Stimulated activated effector memory CD8-positive, alpha-beta T cell treated with anti-CD3 and anti-CD28 coated beads, Interleukin-12 subunit alpha, Interleukin-12 subunit beta, amount 100 ng/mL, for 72 hours (primary cell): ENCODE results near the gene NRCAM.

ENCODE experiments used
- ATAC-seq: fragments of 150-1000 bp; cut with Tn5 transposase; 2 replicates; pipeline ENCODE4 v1.10.0; 2021
- DNase-seq, 2 donors: peaks; one replicate each; pipeline ENCODE4 v3.0.0; 2021 to 2022; ENCODE audit warnings: low spot score in 2 of 2
- H3K27ac Mint-ChIP-seq: one replicate; pipeline ENCODE4 v1.8.0; 2022; ENCODE audit warnings: mild to moderate bottlenecking, mixed read lengths
- H3K36me3 Mint-ChIP-seq: one replicate; pipeline ENCODE4 v1.8.0; 2022; ENCODE audit warnings: mild to moderate bottlenecking, mixed read lengths
- H3K4me1 Mint-ChIP-seq: one replicate; pipeline ENCODE4 v1.8.0; 2022; ENCODE audit warnings: mixed read lengths
- H3K4me3 Mint-ChIP-seq: one replicate; pipeline ENCODE4 v1.8.0; 2022; ENCODE audit warnings: mild to moderate bottlenecking, mixed read lengths
- H3K9me3 Mint-ChIP-seq: one replicate; pipeline ENCODE4 v1.8.0; 2022; ENCODE audit warnings: mixed read lengths

Gene NRCAM

DNA sequence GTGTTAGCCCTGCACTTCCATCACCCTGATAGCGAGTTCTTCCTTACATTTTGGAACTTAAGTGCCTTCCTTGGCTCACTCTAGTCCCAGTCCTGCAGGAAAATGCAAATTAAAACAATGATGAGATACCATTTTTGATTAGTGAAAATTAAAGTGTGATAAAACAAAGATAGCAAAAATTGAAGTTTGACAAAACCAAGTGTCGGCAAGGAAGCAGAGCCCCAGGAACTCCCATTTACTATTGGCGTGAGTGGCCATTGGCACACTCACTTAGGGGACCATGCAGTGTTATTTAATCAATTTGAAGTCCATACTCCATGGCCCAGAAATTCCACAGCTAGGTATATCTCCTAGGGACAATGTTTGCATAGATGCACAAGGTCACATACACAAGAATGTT lies 354.5 kb downstream of the NRCAM start:
- Mint-ChIP-seq H3K9me3 (no peaks in the 10 kb centered on the region), H3K4me1 (no peaks in the 10 kb centered on the region), H3K27ac (no peak overlapping the region), H3K4me3 (no peak overlapping the region), H3K36me3 (no peaks in the 10 kb centered on the region)
- no peak for ATAC-seq
- no peak for DNase-seq

DNA sequence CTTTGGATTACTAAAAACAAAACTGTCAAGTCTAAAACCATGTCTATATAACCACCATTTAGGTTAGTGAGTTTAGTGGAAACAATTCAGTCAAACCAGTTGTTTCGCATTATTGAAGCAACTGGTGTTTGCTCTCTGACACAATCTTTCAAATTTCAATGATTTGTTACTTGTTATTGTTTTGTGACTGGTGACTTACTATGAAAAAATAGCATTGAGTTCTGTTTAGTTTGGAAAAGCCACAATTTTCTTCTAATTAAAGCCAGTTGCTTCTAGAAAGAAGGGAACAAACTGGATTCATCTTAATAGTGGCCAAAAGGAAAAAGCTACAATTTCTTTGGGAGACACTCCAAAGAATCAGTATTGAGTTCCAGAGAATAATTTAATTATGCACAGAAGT lies 356.5 kb downstream of the NRCAM start:
- no peaks in the 10 kb centered on the region for H3K36me3 Mint-ChIP-seq
- H3K4me1 Mint-ChIP-seq = no peaks in the 10 kb centered on the region
- DNase-seq = no peak
- no peak for ATAC-seq
- no peaks in the 10 kb centered on the region for H3K9me3 Mint-ChIP-seq
- H3K27ac Mint-ChIP-seq = no peak overlapping the region
- H3K4me3 Mint-ChIP-seq = no peak overlapping the region

GRCh38 chr7:108097703-108098102 lies 358.5 kb downstream of the NRCAM start:
- Mint-ChIP-seq H3K4me3 (no peak overlapping the region), H3K36me3 (no peaks in the 10 kb centered on the region), H3K4me1 (no peaks in the 10 kb centered on the region), H3K27ac (no peak overlapping the region), H3K9me3 (no peaks in the 10 kb centered on the region)
- ATAC-seq = no peak
- no peak for DNase-seq
